Left cardiac atrium (tissue), 4 donors: ENCODE data around the gene LRRC8A. TPM values are rescaled to one million over a fixed set of nuclear protein-coding genes. Genes with fewer than 3 reads are reported as not detected.
A peak's percentile ranks its signal among the peaks of the same experiment; 100 is the strongest.
"Not testable (repeated sequence)": the region's sequence is repeated elsewhere in the genome, so short reads cannot be mapped to it uniquely, and the experiment has no call there.

ENCODE experiments used
- ATAC-seq, 2 donors: fragments of 200-7000 bp; cut with Tn5 transposase; one replicate each; pipeline ENCODE4 v1.9.1; 2020; ENCODE audit warnings: mild to moderate bottlenecking in 2 of 2, moderate library complexity in 2 of 2
- DNase-seq: peaks from one replicate; pipeline ENCODE4 v3.0.0-alpha.2; 2020
- intact Hi-C, 2 donors: fragments of 100-400 bp; cut with DNase I; formaldehyde crosslinking; loops; one replicate each; pipeline versions ENCODE4 v1.14.1 to v1.15.1; 2022 to 2023
- long read RNA-seq: library from polyadenylated mRNA; unstranded; transcript quantifications from one replicate; pipeline ENCODE4 v2.0.0, GENCODE V29; 2021
- total RNA-seq, 2 donors: library from RNA; stranded (reverse); fragmentation: NEBNext Ultra II Directional; extraction: Animal tissue kit (Norgen Biotek cat#: 25700); gene quantifications; one replicate each; pipeline ENCODE4 v1.2.1, GENCODE V29; 2021
- donor health status: DM: no; HTN: yes; CAD: no.
- donor health status: DM: no; HTN: yes; CAD: no; lungs with severe emphysema.
- donor health status: DM: yes; HTN: yes; CAD: no.
- donor health status: Dilated cardiomyopathy.

LRRC8A gene
- total RNA-seq = 10 to 100 TPM; 23.7 to 47.8 TPM
- long read RNA-seq, partial matches to known transcripts = 26 of 27 reads
- long read RNA-seq, other reads (novel, unspliced or antisense) = 1 of 27 reads

GRCh38 chr9:128881884-128882676 is at the start of gene LRRC8A, which contains the start of gene KYAT1:
LRRC8A (plus strand) TSS chr9:128882133; CDS start chr9:128907165, 25,032 bp downstream.
KYAT1 (minus strand) TSS chr9:128881950; CDS start chr9:128845405, 36,545 bp downstream.
- ATAC-seq = peak; percentile 92 to 94
- intact Hi-C loops = loop anchor here (5.0 kb wide), 2 partner anchors 35 to 45 kb away; no protein-coding TSS in a partner anchor
- peak; percentile 98 for DNase-seq

- ATAC-seq (no peak), DNase-seq (no peak)
- intact Hi-C loops = no loop called here
Measured at GRCh38 chr9:128833696-128834095, 48.2 kb upstream of the LRRC8A start.

GRCh38 chr9:128835246-128836210 is 46.4 kb upstream of the LRRC8A start:
- ATAC-seq (no peak), DNase-seq (no peak)
- intact Hi-C loops = no loop called here

GRCh38 chr9:128836509-128837145 is 45.3 kb upstream of the LRRC8A start:
- no peak for ATAC-seq
- no peak for DNase-seq
- intact Hi-C loops = no loop called here

GRCh38 chr9:128838338-128838737 is 43.6 kb upstream of the LRRC8A start:
- ATAC-seq (no peak), DNase-seq (no peak)
- intact Hi-C loops = no loop called here

- no peak for ATAC-seq
- intact Hi-C loops = no loop called here
- no peak for DNase-seq
Measured at GRCh38 chr9:128840524-128840923, 41.4 kb upstream of the LRRC8A start.

- ATAC-seq (no peak), DNase-seq (no peak)
- intact Hi-C loops = no loop called here
Measured at GRCh38 chr9:128841694-128842492, 40.0 kb upstream of the LRRC8A start.

- ATAC-seq, intact Hi-C loops, DNase-seq: not testable (repeated sequence)
Measured at GRCh38 chr9:128843171-128843570, 38.8 kb upstream of the LRRC8A start.

- DNase-seq (no peak), ATAC-seq (no peak)
- intact Hi-C loops = no loop called here
Measured at GRCh38 chr9:128845186-128845931, 36.6 kb upstream of the LRRC8A start.

GRCh38 chr9:128846680-128847030 is 35.3 kb upstream of the LRRC8A start:
- intact Hi-C loops = no loop called here
- no peak for DNase-seq

GRCh38 chr9:128847803-128848202 is 34.1 kb upstream of the LRRC8A start:
- DNase-seq = no peak
- intact Hi-C loops = no loop called here
- ATAC-seq = no peak

More at GRCh38 chr9:128846680-128847030, 35.3 kb upstream of the LRRC8A start:
- ATAC-seq = no peak

GRCh38 chr9:128851024-128851423 is 30.9 kb upstream of the LRRC8A start:
- not testable (repeated sequence) for DNase-seq, ATAC-seq
- intact Hi-C loops = loop anchor here in 1 of 2 donors (5.0 kb wide), 1 partner anchor 166 kb away; no protein-coding TSS in a partner anchor

- DNase-seq, ATAC-seq: not testable (repeated sequence)
- intact Hi-C loops = loop anchor here in 1 of 2 donors (5.0 kb wide), 1 partner anchor 165 kb away; no protein-coding TSS in a partner anchor
Measured at GRCh38 chr9:128851779-128852600, 29.9 kb upstream of the LRRC8A start.

GRCh38 chr9:128852646-128853045 is 29.3 kb upstream of the LRRC8A start:
- not testable (repeated sequence) for ATAC-seq, DNase-seq
- intact Hi-C loops = loop anchor here in 1 of 2 donors (5.0 kb wide), 1 partner anchor 165 kb away; no protein-coding TSS in a partner anchor

GRCh38 chr9:128854454-128854853 is 27.5 kb upstream of the LRRC8A start:
- DNase-seq, ATAC-seq: not testable (repeated sequence)
- intact Hi-C loops = loop anchor here in 1 of 2 donors (5.0 kb wide), 1 partner anchor 163 kb away; no protein-coding TSS in a partner anchor

- DNase-seq, ATAC-seq, intact Hi-C loops: not testable (repeated sequence)
Measured at GRCh38 chr9:128858476-128858875, 23.5 kb upstream of the LRRC8A start.
